ENCODE data around the gene TSPAN11.

Gene TSPAN11

DNA sequence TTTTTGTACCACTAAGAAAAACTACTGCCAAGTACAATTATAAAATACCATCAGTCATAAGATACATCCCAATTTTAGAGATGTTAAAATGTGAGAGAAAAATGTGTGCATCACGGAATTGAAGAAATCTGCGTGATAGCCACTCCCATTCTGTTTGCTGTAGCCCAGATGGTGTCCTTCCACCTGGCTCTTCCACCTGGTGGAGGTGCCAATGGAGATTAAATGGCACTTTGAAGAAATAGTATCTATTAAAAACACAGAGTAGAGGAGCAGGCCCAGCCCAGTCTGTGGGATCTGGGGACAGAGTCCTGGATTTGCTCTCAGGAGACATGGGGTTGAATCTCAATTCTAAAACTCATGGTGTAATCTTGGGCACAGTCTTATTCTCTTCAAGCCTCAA lies 35.5 kb downstream of the TSPAN11 start:
- no peak for DNase-seq

DNA sequence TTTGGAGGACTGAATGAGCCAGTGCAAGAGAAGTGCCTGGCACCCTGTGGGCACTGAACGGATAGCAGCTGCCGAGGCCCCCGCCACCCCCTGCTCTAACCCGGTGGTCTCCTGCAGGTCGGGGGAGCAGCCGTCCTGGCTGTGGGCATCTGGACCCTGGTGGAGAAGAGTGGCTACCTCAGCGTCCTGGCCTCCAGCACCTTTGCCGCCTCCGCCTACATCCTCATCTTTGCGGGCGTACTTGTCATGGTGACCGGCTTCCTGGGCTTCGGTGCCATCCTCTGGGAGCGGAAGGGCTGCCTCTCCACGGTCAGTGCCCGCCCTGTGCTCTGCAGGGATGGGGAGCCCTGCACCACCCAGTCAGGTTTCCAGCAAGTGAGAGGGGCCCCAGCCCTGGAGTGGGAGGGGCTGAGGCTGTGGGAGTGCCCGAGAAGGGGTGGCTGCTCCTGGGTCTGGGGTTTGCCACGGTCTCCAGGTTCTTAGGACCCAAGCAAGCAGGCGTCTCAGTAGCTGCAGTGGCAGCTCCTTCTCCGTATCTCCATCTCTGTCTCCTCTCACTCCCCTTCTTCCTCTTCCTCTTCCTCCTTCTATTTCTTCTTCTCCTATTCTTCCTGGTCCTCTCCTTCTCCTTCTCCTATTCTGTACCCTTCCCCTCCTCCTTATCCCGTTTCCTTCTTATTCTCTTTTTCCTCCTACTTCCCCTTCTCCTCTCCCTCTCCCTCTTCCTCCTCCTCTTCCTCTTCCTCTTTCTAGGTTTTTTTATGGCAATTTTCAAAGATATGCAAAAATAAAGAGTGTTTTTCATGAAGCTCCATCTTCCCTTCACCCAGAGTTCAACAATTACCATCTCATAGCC lies 37.4 kb downstream of the TSPAN11 start:
- DNase-seq = no peak

DNA sequence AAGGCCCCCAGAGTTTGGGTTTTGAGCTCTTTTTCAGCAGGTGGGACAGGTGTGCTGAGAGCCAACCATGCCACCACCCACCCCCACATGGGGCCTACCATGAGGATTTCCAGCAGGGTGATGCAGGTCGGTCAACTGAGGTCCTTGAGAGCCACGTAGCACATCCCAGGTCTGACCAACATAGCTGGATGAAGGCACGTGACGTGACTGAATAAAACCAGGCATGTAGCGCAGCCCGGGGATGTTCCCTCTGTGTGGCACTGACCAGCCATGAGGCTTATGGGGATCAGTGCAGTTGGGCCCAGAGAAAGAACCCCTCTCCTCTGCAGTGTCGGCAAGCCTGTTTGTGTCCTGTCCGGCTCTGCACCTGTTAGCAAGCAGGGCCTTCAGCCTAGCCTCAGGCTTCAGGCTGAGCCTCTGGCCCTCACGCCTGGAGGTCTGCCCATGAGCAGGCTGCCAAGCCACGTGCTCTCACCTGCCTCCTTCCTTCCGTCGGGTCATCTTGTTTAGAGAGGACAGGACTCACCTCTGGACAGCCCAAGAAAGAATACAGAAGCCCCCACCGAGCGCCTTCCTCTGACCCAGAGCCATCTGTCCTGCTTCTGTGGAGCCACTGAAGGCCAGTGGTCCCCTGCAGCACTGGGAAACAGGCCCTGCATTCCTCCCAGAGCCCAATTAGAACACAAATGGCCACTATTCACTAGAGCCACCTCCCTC lies 38.5 kb downstream of the TSPAN11 start:
- DNase-seq = no peak

GRCh38 chr12:30965613-30965985 lies 39.1 kb downstream of the TSPAN11 start:
- DNase-seq = no peak

GRCh38 chr12:30967026-30967425 lies 40.5 kb downstream of the TSPAN11 start:
- DNase-seq = no peak

DNA sequence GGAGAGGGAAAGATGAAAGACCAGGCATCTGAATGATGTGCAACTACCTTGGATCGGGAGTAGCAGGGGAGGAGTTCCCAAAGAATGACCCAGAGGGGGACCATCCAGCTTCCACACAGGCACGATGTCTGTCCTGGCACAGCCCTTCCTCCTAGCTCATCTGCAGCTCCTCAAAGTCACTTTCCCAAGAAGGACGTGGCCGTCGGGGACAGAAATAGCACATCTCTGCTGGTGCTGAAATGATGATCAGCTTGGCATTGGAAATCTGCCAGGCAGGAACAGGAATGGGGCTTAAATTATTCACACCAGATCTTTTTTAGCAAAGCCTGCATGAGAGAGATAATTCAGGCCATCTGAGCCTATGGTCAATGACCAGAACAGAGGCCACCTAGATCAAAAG lies 41.7 kb downstream of the TSPAN11 start:
- no peak for DNase-seq

GRCh38 chr12:30969006-30969405 lies 42.5 kb downstream of the TSPAN11 start:
- no peak for DNase-seq

GRCh38 chr12:30969606-30970395 lies 43.3 kb downstream of the TSPAN11 start:
- no peak for DNase-seq

DNA sequence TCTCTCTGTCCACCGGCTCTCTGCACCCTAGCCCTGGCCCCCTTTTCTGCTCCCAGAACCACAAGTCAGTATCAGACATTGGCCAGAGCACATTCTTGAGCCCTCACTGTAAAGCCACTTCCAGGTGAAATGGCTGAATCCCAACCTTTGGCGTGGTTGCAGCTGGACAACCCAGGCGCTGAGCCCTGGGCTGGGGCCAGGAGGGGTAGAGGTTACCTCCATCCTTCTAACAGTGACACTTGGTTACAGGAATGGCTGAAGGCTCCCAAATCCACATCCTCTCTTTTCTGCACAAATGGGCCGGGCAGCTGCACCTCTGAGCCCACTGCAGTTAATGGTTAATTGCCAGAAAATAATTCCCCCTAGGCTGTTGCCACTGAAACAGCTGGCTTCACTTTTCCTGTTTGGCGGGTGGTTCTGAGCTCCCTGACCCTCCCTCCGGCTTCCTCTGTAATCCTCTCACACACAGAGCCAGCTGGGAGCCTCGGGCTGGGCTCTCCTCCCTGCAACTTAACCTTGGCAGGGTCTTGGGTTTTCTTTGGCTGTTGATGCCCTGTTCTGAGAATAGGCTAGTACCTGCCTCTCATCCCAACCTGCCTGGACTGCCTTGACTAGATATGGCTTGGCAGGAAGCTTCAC lies 44.1 kb downstream of the TSPAN11 start:
- DNase-seq = peak; percentile 38

- no peak for DNase-seq
Measured at GRCh38 chr12:30972035-30972434, 45.5 kb downstream of the TSPAN11 start.

- no peak for DNase-seq
Measured at GRCh38 chr12:30973175-30973574, 46.6 kb downstream of the TSPAN11 start.

DNA sequence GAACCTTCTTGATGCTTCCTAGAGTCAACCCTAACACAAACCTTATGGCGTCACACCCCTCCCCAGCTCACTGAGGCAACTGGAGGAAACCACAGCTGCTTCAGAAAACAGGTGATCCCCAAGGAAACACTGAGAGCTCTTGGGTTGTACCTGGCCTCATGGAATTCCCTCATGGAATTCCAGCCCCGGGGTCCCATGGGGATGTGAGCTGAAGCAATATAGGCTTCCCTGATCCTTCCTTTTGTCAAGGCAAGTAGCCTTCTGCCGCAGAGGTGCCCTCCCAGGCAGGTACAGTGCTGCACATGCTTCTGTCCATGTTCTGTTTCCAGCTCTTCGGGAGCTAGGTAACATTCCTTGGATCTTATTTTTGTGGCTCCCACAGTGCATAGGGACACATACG lies 47.3 kb downstream of the TSPAN11 start:
- no peak for DNase-seq

DNA sequence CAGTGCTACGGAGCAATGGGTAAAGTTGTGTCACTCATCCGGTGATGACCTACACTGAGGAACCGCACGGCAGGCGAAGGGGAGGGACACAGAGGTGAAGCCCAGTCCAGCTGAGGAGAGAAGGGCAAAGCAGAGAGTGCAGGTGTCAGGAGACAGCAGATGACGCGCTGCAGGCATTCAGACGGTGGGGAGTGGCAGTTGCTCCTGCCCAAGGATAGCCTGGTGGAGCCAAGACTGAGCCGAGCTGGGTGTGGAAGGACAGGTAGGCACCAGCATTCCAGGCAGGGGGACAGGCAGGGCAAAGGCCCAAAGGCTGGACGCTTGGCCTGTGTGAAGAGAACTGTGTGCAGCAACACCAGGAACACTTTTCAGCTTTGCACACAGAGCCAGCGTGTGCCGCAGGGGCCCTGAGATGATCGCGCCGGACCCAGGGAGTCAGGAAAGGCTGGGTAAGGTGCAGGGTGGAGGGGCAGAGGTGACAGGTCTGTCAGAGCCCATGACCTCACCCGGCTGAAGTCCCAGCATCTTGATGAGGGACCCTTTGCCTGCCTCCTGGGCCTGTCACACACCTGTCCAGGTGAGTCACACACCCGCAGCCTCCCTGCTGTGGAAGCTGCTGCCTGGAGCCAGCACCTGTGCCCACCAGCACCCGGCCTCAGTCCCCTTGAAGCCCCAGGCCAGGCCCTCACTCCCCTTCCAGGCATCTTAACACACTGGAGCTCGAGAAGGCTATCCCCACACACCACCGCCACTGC lies 48.4 kb downstream of the TSPAN11 start:
- no peak for DNase-seq

DNA sequence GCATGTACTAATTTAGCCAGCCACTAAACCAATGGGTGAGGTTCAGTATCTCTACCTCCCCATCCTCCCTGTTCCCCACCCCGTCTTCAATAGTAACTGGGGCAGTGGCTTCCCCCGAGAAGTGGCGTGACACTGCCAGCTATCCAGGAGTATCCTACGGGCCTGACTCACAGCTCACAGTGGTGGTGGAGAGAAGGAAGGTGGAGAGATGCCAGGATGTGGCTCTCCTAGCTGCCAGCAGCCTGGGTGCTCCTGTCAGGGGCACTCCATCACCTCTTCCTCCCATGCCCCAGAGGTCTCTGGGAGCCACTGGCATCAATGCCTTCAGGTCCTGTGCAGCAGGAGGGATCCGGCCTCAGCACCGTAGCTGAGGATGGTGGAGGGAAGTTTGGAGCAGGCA lies 49.0 kb downstream of the TSPAN11 start:
- DNase-seq = no peak

- DNase-seq = no peak
Measured at GRCh38 chr12:30976206-30976605, 49.7 kb downstream of the TSPAN11 start.

DNA sequence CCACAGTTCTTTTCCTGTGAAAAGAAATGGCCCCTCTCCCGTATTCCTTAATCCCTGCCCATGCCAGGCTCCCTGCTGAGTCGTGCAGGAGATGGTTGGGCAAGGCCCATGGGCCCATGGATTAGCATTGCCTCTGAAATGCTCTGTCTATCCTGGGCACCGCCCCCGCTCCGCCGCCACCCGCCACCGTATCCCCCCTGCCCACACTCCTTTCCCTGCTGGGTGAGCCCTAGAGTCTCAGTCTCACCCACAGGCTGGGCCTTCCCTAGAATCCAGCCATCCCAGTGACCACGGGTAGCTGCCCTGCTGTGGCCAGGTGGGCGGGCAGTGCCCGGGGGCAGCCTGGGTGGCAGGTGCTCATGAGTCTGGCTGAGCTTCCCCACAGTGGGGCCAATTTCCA lies 50.6 kb downstream of the TSPAN11 start:
- no peak for DNase-seq

DNA sequence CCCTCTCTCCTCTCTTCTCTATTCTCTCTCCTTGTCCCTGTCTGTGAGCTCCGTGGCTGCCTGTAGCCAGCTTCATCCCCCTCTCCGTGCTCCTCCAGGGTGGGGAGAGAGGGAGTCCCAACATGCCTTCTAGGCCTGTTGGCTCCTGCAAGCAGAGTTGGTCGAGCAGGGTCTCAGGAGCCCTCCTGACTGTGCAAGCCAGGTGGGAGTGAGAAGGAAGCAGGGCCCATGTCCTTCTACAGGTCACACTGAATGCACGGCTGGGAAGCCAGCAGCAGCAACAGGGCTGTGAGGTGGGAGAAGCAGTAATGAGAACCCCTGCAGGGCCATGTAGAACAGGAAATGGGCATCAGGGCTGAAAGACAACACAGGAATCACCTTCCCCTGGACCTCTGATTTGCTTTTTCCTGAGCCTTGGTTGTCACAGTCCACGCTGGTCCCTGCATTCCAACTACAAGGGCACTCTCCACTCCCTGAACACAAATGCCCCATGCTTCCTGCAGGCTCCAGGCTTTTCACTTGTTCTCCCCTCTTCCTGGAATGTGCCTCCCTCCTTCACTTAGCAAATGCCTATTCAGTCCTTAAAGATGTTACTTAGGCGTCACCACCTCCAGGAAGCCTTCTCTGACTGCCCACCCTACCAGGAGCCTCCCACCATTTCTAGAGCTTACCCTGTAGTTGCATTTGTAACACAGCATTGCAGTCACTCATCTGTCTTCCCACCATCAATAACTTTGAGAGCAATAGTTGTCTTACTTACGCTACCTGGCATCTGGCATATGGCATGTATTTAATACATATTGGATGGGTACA lies 51.2 kb downstream of the TSPAN11 start:
- DNase-seq = no peak

- no peak for DNase-seq
Measured at GRCh38 chr12:30978639-30979038, 52.1 kb downstream of the TSPAN11 start.

DNA sequence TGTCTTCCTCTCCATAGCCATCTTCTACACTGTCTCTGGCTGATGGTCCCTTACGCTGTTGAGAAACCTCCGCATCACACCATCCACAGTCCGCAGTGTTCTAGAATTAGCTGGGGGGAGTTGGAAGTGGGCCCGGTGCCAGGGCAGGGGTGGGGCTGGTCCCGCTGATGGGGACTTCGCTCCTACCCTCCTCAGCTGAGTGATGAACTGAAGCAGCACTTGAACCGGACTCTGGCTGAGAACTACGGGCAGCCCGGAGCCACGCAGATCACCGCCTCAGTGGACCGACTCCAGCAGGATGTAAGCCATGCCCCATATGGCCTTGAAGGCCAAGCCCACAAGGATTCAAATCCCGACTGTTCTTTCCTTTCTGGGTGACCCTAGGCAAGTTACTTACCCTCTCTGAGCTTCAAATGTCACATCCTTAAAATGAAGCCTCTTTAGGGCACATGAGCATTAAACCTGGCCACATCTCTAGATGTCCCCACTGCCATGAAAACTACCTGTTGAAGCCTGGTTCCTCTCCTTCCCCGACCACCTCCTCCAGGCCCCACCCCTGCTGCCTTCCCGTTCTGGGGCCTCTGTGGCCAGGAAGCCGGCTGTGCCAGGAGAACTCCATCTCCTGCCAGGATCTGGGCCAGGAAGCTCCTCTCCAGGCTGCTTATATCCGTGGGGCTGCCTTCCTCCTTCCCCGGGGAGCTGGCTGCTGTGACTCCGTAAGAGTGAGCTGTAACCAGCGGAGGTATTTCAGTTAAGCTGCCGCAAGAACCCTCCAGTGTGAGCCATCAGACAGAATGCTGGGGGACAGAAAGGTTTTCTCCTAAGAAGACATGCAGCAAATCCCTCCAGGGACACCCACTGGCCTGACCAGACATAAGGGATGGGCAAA lies 53.1 kb downstream of the TSPAN11 start:
- no peak for DNase-seq

- no peak for DNase-seq
Measured at GRCh38 chr12:30980955-30981662, 54.6 kb downstream of the TSPAN11 start.
